Amniotic stem cell (primary cell): Measurements from ENCODE around the gene COPS3.

Experiments
- DNase-seq: peaks from one replicate; lab custom pipeline; 2025; lab: John Stamatoyannopoulos, UW

Gene COPS3

GRCh38 chr17:17216236-17216635, 64.8 kb downstream of the COPS3 start:
- no peak for DNase-seq

GRCh38 chr17:17215575-17215974, 65.5 kb downstream of the COPS3 start:
- no peak for DNase-seq

GRCh38 chr17:17214646-17215436, 66.2 kb downstream of the COPS3 start:
- DNase-seq = no peak

- no peak for DNase-seq
Measured at GRCh38 chr17:17213775-17214174, 67.3 kb downstream of the COPS3 start.

- no peak for DNase-seq
Measured at GRCh38 chr17:17207998-17208397, 73.0 kb downstream of the COPS3 start.

- no peak for DNase-seq
Measured at GRCh38 chr17:17206913-17207335, 74.1 kb downstream of the COPS3 start.

GRCh38 chr17:17206124-17206912, 74.7 kb downstream of the COPS3 start, which contains the start of gene PLD6:
PLD6 (minus strand) TSS chr17:17206333; CDS start chr17:17206286, 47 bp downstream.
- peak; percentile 10 for DNase-seq

- peak; percentile 39 for DNase-seq
Measured at GRCh38 chr17:17205368-17206123, 75.5 kb downstream of the COPS3 start.

- no peak for DNase-seq
Measured at GRCh38 chr17:17204635-17205231, 76.3 kb downstream of the COPS3 start.

GRCh38 chr17:17204041-17204591, 76.9 kb downstream of the COPS3 start:
- DNase-seq = no peak

- DNase-seq = no peak
Measured at GRCh38 chr17:17203173-17203730, 77.8 kb downstream of the COPS3 start.

GRCh38 chr17:17201907-17202306, 79.1 kb downstream of the COPS3 start:
- DNase-seq = no peak

GRCh38 chr17:17201271-17201670, 79.8 kb downstream of the COPS3 start:
- no peak for DNase-seq

GRCh38 chr17:17200831-17201230, 80.2 kb downstream of the COPS3 start:
- DNase-seq = no peak

GRCh38 chr17:17200311-17200710, 80.7 kb downstream of the COPS3 start:
- no peak for DNase-seq

- DNase-seq = no peak
Measured at GRCh38 chr17:17198281-17198680, 82.8 kb downstream of the COPS3 start.

- no peak for DNase-seq
Measured at GRCh38 chr17:17196776-17197175, 84.3 kb downstream of the COPS3 start.
